Lung microvascular endothelial cell (primary cell): Measurements from ENCODE around the gene AMER2. TPM values are rescaled to one million over a fixed set of nuclear protein-coding genes. Genes with fewer than 3 reads are reported as not detected.

Experiments
- total RNA-seq: library from RNA; depleted of rRNA; stranded (reverse); fragments of >200 nt; gene quantifications from 2 replicates; pipeline ENCODE4 v1.2.1, GENCODE V29; 2014

Gene AMER2
- total RNA-seq, 1 donor from 2014 or later: not detected

Other genes with a start within 250 kb of the AMER2 start
- gene PABPC3, start 76.2 kb downstream of the AMER2 start, total RNA-seq: under 0.01 TPM in 2 replicates
- gene MTMR6, start 115.2 kb upstream of the AMER2 start, total RNA-seq: 19.8 and 24.6 TPM in 2 replicates
- gene NUP58, start 129.3 kb upstream of the AMER2 start, total RNA-seq: 24.2 and 40.7 TPM in 2 replicates
- under 0.01 TPM in 2 replicates for gene ATP8A2, start 199.7 kb upstream of the AMER2 start, total RNA-seq